Measurements from ENCODE around the gene AAK1. TPM values are rescaled to one million over a fixed set of nuclear protein-coding genes. Genes with fewer than 3 reads are reported as not detected.

Gene AAK1
- total and polyA plus RNA-seq, 2 donors (not counting 3 experiments of a cell fraction or from before 2014, with no cell fraction given) = 31.0 to 127 TPM

DNA sequence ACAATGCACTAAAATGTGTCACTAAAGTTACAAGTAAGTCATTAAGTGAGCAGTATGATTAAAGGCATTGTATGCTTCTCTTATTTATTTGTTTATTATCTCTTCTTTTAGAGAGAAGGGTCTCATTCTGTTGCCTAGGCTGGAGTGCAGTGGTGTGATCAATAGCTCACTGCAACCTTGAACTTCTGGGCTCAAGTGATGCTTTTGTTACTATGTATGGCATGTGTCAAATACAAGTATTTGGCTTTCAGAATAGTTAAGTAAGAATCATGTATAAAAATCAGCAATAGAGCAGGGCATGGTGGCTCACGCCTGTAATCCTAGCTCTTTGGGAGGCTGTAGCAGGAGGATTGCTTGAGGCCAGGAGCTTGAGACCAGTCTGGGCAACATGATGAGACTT is 15.8 kb upstream of the AAK1 start:
- ChIA-PET CTCF (interaction anchor here (1.0 to 2.8 kb wide), 3 partner anchors 9 to 157 kb away, joined by 3 to 7 read pairs (median 6); no protein-coding TSS in a partner anchor), POLR2A (no interaction called here)
- no peak overlapping the region for H3K4me2 ChIP-seq (ENCODE audit: insufficient read depth, low read length)
- H3K27ac ChIP-seq (ENCODE audit: insufficient read depth, low read depth, low read length) = no peak overlapping the region
- no peak for FAIRE-seq
- no peaks in the 10 kb centered on the region for H3K9me1 ChIP-seq (replicated peaks; ENCODE audit: control insufficient read depth, extremely low read depth, insufficient read depth, low read length)
- no peak overlapping the region for H2AFZ ChIP-seq (ENCODE audit: low read depth, low read length)
- intact Hi-C loops (cut with micrococcal nuclease) (no loop called here), dilution Hi-C loops (cut with MboI; ENCODE audit: extremely low pct_ligation_motif_present, low sequenced_read_pairs) (no loop called here)
- H3K9ac ChIP-seq (replicated peaks; ENCODE audit: extremely low read depth, insufficient read depth, low read length) = no peak overlapping the region
- no peaks in the 10 kb centered on the region for H4K20me1 ChIP-seq (replicated peaks; ENCODE audit: control insufficient read depth, extremely low read depth, insufficient read depth, low read length)
- no TSS peak for BruUV-seq (replicated peaks)
- H3K36me3 ChIP-seq (ENCODE audit: control insufficient read depth in 2 of 2, extremely low read depth in 1 of 2, insufficient read depth in 2 of 2, low read length in 2 of 2) = no peaks in the 10 kb centered on the region
- no peaks in the 10 kb centered on the region for H3K79me2 ChIP-seq (ENCODE audit: control insufficient read depth, insufficient read depth, low read length)
- H3K4me3 ChIP-seq (replicated peaks in 1 of 3; ENCODE audit: insufficient read depth in 1 of 3, low read depth in 1 of 3, low read length in 3 of 3) = no peak overlapping the region
- no peak for TF ChIP-seq JUN (IDR thresholded peaks at IDR 0.05; ENCODE audit: borderline replicate concordance, insufficient read depth, insufficient read length, low read depth)
- no peak for TF ChIP-seq EZH2 (IDR thresholded peaks at IDR 0.05; ENCODE audit: borderline replicate concordance, low read depth, low read length, severe bottlenecking)
- TF ChIP-seq, protein P1, sequence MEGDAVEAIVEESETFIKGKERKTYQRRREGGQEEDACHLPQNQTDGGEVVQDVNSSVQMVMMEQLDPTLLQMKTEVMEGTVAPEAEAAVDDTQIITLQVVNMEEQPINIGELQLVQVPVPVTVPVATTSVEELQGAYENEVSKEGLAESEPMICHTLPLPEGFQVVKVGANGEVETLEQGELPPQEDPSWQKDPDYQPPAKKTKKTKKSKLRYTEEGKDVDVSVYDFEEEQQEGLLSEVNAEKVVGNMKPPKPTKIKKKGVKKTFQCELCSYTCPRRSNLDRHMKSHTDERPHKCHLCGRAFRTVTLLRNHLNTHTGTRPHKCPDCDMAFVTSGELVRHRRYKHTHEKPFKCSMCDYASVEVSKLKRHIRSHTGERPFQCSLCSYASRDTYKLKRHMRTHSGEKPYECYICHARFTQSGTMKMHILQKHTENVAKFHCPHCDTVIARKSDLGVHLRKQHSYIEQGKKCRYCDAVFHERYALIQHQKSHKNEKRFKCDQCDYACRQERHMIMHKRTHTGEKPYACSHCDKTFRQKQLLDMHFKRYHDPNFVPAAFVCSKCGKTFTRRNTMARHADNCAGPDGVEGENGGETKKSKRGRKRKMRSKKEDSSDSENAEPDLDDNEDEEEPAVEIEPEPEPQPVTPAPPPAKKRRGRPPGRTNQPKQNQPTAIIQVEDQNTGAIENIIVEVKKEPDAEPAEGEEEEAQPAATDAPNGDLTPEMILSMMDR (IDR thresholded peaks at IDR 0.05; ENCODE audit: extremely low read depth in 1 of 2, insufficient read depth in 1 of 2, low read depth in 1 of 2, low read length in 2 of 2) = no peak
- no peak for TF ChIP-seq GATA2 (IDR thresholded peaks at IDR 0.05; ENCODE audit: insufficient read depth, insufficient read length, low read depth, low read length)
- TF ChIP-seq, protein P2, sequence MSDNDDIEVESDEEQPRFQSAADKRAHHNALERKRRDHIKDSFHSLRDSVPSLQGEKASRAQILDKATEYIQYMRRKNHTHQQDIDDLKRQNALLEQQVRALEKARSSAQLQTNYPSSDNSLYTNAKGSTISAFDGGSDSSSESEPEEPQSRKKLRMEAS (IDR thresholded peaks at IDR 0.05; ENCODE audit: insufficient read depth, insufficient read length) = no peak
- TF ChIP-seq MYC (IDR thresholded peaks at IDR 0.05; ENCODE audit: low read depth, low read length) = no peak
- no peak for TF ChIP-seq POLR2A (IDR thresholded peaks at IDR 0.05; ENCODE audit: low read depth, low read length)
- TF ChIP-seq FOS (IDR thresholded peaks at IDR 0.05; ENCODE audit: borderline replicate concordance, insufficient read depth, low read length) = no peak
- no peak for TF ChIP-seq POLR2AphosphoS5 (IDR thresholded peaks at IDR 0.05; ENCODE audit: insufficient read depth, low read depth, low read length)
- no peaks in the 10 kb centered on the region for H3K9me3 ChIP-seq (replicated peaks; ENCODE audit: control insufficient read depth, insufficient read depth, low read length)
- H3K27me3 ChIP-seq (ENCODE audit: control insufficient read depth in 2 of 2, insufficient read depth in 2 of 2, low read length in 2 of 2) = no peaks in the 10 kb centered on the region
- peaks cover 3% of the 10 kb centered on the region for H3K4me1 ChIP-seq (ENCODE audit: control insufficient read depth, extremely low read depth, insufficient read depth, low read length)
- DNase-seq (ENCODE audit: low read depth, low spot score) = no peak

Data from endothelial cell of umbilical vein (primary cell).